ENCODE measurements around the gene BUD31. TPM values are rescaled to one million over a fixed set of nuclear protein-coding genes. Genes with fewer than 3 reads are reported as not detected.
"Not testable (repeated sequence)": the region's sequence is repeated elsewhere in the genome, so short reads cannot be mapped to it uniquely, and the experiment has no call there.

Gene BUD31
- total RNA-seq, 8 experiments from 2014 or later: 105 to 221 (median 146) TPM

GRCh38 chr7:99373091-99374066, 35.4 kb upstream of the BUD31 start:
- H3K4me3 ChIP-seq: peak overlapping the region in 2 of 5 donors; percentile 43 to 64
- in situ Hi-C loops (cut with MboI; ENCODE audit: low pct_unique_long_range_greater_than_20kb in 2 of 9, low sequenced_read_pairs in 9 of 9, unreplicated experiment in 9 of 9): no loop called here
- H3K27ac ChIP-seq: no peak overlapping the region
- 83 to 100% (median 90%) methylated on average over 1 to 9 of the region's 41 CpGs; no CpG with 5 or more reads in 3 of the 10 experiments for WGBS, 10 experiments
- ATAC-seq (replicated peaks in 6 of 8): no peak
- H3K4me1 ChIP-seq (replicated peaks in 1 of 2): no peaks in the 10 kb centered on the region

DNA sequence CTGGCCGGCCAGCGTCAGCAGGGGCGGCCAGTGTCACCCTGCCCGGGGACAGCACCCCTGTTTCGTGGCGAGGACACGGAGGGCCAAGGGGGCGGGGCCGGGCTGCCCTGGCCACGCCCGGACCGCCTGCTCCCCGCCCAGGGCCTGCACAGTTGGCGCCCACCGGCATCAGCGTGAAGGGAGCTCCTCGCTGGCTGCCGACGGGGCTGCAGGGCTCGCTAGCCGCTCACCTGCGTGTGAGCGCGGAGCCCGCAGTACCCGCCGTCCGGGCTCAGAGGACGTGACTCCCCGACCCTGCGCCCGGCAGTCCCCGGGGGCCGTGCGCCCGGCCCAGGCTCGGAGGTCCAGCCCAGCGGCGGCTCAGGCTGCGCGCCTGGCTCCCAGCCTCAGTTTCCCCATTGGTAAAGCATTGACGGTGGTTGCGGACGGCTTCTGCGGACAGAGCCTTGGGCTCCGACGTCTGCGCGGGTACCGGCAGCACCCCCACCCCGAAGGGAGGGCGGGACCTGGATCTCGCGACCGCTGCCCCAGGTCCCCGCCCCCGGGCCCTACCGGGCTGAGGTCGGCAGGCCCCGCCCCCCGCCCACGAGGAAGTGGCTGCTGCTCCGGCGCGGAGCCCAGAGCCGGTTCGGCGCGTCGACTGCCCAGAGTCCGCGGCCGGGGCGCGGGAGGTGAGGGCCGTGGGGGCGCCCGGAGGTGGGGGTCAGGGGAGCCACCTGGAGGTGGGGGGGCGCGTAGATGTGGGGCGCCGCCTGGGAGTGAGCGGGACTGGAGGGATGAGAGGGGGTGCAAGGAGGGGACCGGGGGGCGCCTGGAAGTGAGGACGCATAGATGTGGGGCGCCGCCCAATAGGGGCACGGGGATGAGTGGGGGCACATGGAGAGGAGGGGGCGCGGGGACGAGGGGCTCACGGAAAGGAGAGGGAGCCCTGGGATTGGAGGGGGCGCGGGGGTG, 34.4 kb upstream of the BUD31 start, which contains the start of gene ARPC1B:
TSS of gene ARPC1B (plus strand) at position 620 of the 954 bp plus-strand sequence. CDS start 10,985 bp downstream, outside the sequence.
- Histone ChIP-seq H3K27ac (no peak within 1 kb of the TSS), H3K4me1 (replicated peaks in 1 of 2) (no peaks in the 10 kb centered on the region), H3K4me3 (peak within 1 kb of the TSS; percentile 41 to 73 (median 47))
- in situ Hi-C loops (cut with MboI; ENCODE audit: low pct_unique_long_range_greater_than_20kb in 2 of 9, low sequenced_read_pairs in 9 of 9, unreplicated experiment in 9 of 9): no loop called here
- WGBS, 10 experiments: 12 to 15% methylated on average over 3 to 9 of the region's 95 CpGs; no CpG with 5 or more reads in 8 of the 10 experiments
- ATAC-seq (replicated peaks in 6 of 8): peak; percentile 24 to 62 (median 51)

DNA sequence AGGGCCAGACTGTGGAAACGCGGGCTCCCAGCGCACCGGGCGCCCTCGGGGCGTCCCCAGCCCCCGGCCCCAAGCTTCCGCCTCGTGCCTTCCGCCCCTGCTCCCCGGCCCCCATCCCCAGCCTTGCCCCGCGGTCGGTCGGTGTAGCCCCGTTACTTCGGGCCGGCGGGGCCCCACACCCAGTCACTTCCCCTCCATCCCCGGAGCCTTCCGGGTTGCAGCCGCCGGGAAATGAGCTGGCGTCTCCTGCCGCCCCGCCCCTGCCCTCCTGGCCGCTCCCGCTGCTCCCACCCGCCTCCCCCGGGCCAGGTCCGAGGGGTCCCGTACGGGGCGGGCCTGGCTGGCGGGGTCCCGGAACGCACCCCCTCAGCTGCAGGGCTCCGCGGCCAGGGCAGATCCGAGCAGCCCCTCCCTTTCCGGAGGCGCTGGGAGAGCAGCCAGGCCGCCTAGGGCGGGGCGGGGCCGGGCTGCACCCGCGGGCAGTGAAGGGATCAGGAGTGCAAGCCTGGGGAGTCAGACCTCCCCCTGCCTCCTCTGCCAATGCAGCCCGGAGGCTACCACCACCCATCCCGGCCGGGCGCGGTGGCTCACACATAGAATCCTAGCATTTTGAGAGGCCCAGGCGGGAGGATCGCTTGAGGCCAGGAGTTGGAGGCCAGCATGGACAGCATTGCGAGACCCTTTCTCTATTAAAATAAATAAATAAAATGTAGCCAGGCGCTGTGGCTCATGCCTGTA, 33.5 kb upstream of the BUD31 start:
- WGBS, 10 experiments: 40 to 66% (median 59%) methylated on average over 1 to 4 of the region's 58 CpGs; no CpG with 5 or more reads in 6 of the 10 experiments
- peak; percentile 33 to 85 (median 79) for ATAC-seq (replicated peaks in 6 of 8)

GRCh38 chr7:99379043-99379577, 29.7 kb upstream of the BUD31 start:
- no peak overlapping the region for H3K27ac ChIP-seq
- no peaks in the 10 kb centered on the region for H3K4me1 ChIP-seq (replicated peaks in 1 of 2)
- in situ Hi-C loops (cut with MboI; ENCODE audit: low pct_unique_long_range_greater_than_20kb in 2 of 9, low sequenced_read_pairs in 9 of 9, unreplicated experiment in 9 of 9): no loop called here
- no peak overlapping the region for H3K4me3 ChIP-seq
- peak in 3 of 8 experiments; percentile 59 to 76 (median 66) for ATAC-seq (replicated peaks in 6 of 8)
- WGBS, 10 experiments: 0 to 100% (median 78%) methylated on average over 1 to 5 of the region's 7 CpGs; no CpG with 5 or more reads in 3 of the 10 experiments

More for the DNA sequence above, 33.5 kb upstream of the BUD31 start:
- no peak overlapping the region for H3K27ac ChIP-seq
- H3K4me3 ChIP-seq: peak overlapping the region; percentile 41 to 73 (median 47)
- H3K4me1 ChIP-seq (replicated peaks in 1 of 2): no peaks in the 10 kb centered on the region
- in situ Hi-C loops (cut with MboI; ENCODE audit: low pct_unique_long_range_greater_than_20kb in 2 of 9, low sequenced_read_pairs in 9 of 9, unreplicated experiment in 9 of 9): no loop called here

- WGBS, 10 experiments: 0 to 100% (median 92%) methylated on average over 1 to 2 of the region's 7 CpGs; no CpG with 5 or more reads in 4 of the 10 experiments
- H3K27ac ChIP-seq; H3K4me3 ChIP-seq; H3K4me1 ChIP-seq (replicated peaks in 1 of 2); in situ Hi-C loops (cut with MboI; ENCODE audit: low pct_unique_long_range_greater_than_20kb in 2 of 9, low sequenced_read_pairs in 9 of 9, unreplicated experiment in 9 of 9): not testable (repeated sequence)
- ATAC-seq (replicated peaks in 6 of 8): peak in 1 of 8 experiments; percentile 3
Observed at GRCh38 chr7:99379693-99380031, 29.1 kb upstream of the BUD31 start.

GRCh38 chr7:99380032-99380822, 28.5 kb upstream of the BUD31 start:
- peak in 2 of 8 experiments; percentile 8 to 11 for ATAC-seq (replicated peaks in 6 of 8)
- Histone ChIP-seq H3K4me1 (replicated peaks in 1 of 2) (no peaks in the 10 kb centered on the region), H3K27ac (no peak overlapping the region), H3K4me3 (no peak overlapping the region)
- in situ Hi-C loops (cut with MboI; ENCODE audit: low pct_unique_long_range_greater_than_20kb in 2 of 9, low sequenced_read_pairs in 9 of 9, unreplicated experiment in 9 of 9): no loop called here
- WGBS, 10 experiments: 20 to 100% (median 91%) methylated on average over 1 to 4 of the region's 12 CpGs; no CpG with 5 or more reads in 4 of the 10 experiments

DNA sequence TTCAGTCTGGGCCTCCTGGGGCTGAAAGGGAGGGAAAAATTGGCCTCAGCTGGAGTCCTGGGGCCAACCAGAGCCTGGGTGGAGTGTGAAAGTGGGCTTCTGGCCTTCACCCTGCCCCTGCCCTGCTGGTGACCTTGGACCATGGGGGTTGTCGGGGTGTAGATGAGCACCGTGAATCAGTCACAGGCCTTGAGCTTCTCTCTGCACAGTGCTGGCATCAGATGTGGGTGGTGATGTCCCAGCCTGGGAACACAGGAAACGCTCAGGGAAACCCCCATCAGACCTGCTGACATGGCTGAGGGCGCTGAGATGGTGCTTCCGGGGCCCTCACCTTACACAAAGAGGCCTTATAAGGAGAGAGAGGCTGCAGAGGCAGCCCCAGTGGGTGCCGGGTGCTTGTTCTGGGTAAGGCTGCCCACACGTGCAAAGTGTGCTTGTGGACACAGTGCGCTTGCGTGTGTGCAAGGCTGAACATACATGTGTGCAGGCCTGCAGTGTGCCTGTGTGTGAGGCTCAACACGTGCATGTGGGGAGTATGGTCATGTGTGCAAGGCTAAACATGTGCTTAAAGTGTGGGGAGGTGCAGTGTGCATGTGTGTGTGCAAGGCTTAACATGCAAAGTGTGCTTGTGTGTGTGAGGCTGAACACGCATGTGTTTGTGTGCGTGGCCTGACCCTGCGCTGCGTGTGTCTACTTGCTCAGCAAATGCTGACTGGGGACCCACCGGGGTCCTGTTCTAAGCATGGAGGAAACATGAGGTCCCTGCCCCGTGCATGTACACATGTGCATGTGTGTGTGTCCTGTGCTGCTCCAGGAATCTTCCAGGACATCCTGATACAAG, 27.7 kb upstream of the BUD31 start:
- no peaks in the 10 kb centered on the region for H3K4me1 ChIP-seq (replicated peaks in 1 of 2)
- H3K4me3 ChIP-seq: no peak overlapping the region
- 66 to 100% (median 78%) methylated on average over 1 to 8 of the region's 16 CpGs; no CpG with 5 or more reads in 4 of the 10 experiments for WGBS, 10 experiments
- peak in 4 of 8 experiments; percentile 0 to 19 (median 16) for ATAC-seq (replicated peaks in 6 of 8)
- in situ Hi-C loops (cut with MboI; ENCODE audit: low pct_unique_long_range_greater_than_20kb in 2 of 9, low sequenced_read_pairs in 9 of 9, unreplicated experiment in 9 of 9): no loop called here
- H3K27ac ChIP-seq: no peak overlapping the region

DNA sequence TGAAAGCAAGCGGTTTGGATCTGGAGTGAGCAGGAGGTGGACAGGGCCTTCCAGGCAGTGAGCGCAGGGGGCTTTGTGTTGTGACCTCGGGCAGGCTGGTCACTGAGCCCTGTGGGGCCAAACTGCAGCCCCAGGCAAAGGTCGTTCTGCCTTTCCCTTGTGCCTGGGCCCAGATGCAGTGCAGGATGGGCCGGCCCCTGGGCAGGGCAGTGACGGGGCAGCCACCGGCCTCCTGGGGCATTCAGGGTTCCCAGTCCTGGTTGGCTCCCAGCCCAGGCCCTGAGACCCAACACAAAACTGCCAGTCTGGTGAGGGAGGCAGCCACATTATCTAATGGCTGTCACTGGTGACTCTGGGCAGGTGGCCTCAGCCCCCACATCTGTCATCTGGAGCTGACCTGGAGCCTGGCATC, 27.1 kb upstream of the BUD31 start:
- H3K4me1 ChIP-seq (replicated peaks in 1 of 2): no peaks in the 10 kb centered on the region
- WGBS, 10 experiments: 60 to 100% (median 100%) methylated on average over 1 to 3 of the region's 7 CpGs; no CpG with 5 or more reads in 7 of the 10 experiments
- in situ Hi-C loops (cut with MboI; ENCODE audit: low pct_unique_long_range_greater_than_20kb in 2 of 9, low sequenced_read_pairs in 9 of 9, unreplicated experiment in 9 of 9): no loop called here
- ATAC-seq (replicated peaks in 6 of 8): peak in 2 of 8 experiments; percentile 7 to 13
- H3K27ac ChIP-seq: no peak overlapping the region
- no peak overlapping the region for H3K4me3 ChIP-seq

DNA sequence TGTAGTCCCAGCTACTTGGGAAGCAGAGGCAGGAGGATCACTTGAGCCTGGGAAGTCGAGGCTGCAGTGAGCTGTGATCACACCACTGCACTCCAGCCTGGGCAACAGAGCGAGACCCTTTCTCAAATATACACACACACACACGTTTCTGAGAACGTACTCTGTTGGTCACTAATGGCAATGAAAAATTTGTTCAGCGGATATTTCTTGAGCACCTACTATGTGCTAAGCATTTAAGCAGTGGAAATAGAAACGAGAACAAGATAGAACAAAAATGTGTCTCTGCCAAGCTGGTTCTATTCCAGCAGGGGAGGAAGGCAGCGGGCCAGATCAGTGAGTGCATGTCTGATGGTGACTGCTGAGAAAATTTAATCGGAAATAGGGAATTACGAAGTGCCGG, 25.6 kb upstream of the BUD31 start:
- no peak overlapping the region for H3K27ac ChIP-seq
- H3K4me3 ChIP-seq: no peak overlapping the region
- in situ Hi-C loops (cut with MboI; ENCODE audit: low pct_unique_long_range_greater_than_20kb in 2 of 9, low sequenced_read_pairs in 9 of 9, unreplicated experiment in 9 of 9): no loop called here
- ATAC-seq (replicated peaks in 6 of 8): no peak
- no peaks in the 10 kb centered on the region for H3K4me1 ChIP-seq (replicated peaks in 1 of 2)
- WGBS, 10 experiments: 73 to 98% (median 85%) methylated on average over 1 to 5 of the region's 10 CpGs; no CpG with 5 or more reads in 1 of the 10 experiments

DNA sequence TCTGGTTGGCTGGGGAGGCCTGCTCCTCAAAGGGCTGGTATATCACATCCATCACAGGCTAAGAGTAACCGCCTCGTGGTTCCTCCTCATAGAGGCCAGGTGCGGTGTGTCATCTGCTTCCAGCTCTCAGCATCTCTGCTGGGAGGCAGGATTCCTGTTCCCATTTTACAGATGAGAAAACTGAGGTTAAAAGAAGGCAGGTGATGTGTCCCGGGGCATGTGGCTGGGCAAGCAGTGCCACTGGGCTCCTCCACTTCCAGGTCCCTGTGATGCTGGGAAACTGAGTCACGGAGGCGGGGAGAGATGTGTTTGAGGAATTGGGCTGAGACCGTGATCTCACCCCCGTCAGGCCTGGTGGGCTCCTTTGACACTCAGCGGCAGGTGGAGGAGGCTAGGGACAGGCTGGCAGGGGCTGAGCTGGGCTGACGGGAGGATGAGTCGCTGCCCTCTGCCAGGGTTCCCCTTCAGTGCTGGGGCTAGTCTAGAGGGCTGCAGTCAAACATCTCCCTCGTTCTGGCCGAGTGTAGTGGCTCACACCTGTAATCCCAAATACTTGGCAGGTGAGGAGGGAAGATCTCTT, 24.9 kb upstream of the BUD31 start:
- in situ Hi-C loops (cut with MboI; ENCODE audit: low pct_unique_long_range_greater_than_20kb in 2 of 9, low sequenced_read_pairs in 9 of 9, unreplicated experiment in 9 of 9): no loop called here
- 75 to 97% (median 87%) methylated on average over 1 to 6 of the region's 13 CpGs; no CpG with 5 or more reads in 6 of the 10 experiments for WGBS, 10 experiments

More for the DNA sequence above, 24.9 kb upstream of the BUD31 start:
- H3K4me1 ChIP-seq (replicated peaks in 1 of 2): no peaks in the 10 kb centered on the region
- no peak for ATAC-seq (replicated peaks in 6 of 8)
- H3K27ac ChIP-seq: no peak overlapping the region
- H3K4me3 ChIP-seq: no peak overlapping the region

Data from motor neuron (in vitro differentiated cells).